ENCODE data around the gene TREH. TPM values are rescaled to one million over a fixed set of nuclear protein-coding genes. Genes with fewer than 3 reads are reported as not detected.

Gene TREH
- total and polyA plus RNA-seq, 2 donors from 2014 or later, result 1.0 to 10.2 TPM

- no peak for TF ChIP-seq CTCF (IDR thresholded peaks at IDR 0.05; ENCODE audit: borderline replicate concordance, extremely low read depth, insufficient read depth)
These were observed 69.8 kb downstream of the TREH start for GRCh38 chr11:118609380-118610224.

GRCh38 chr11:118608360-118609227 is 70.9 kb downstream of the TREH start:
- H3K27ac ChIP-seq (ENCODE audit: low read depth in 2 of 2, low read length in 2 of 2), result peak overlapping the region; percentile 86 to 94
- H3K4me3 ChIP-seq (ENCODE audit: low read length in 3 of 3), result peak overlapping the region; percentile 53 to 74 (median 73)
- H3K36me3 ChIP-seq (ENCODE audit: control insufficient read depth in 2 of 3, insufficient read depth in 3 of 3, low read length in 3 of 3), result no peaks in the 10 kb centered on the region
- H3K4me1 ChIP-seq (ENCODE audit: control insufficient read depth in 2 of 3, insufficient read depth in 2 of 3, low read depth in 1 of 3, low read length in 3 of 3), result peaks cover 18 to 46% (median 44%) of the 10 kb centered on the region in 3 donors
- peak in 4 of 5 donors; percentile 36 to 92 (median 69) for DNase-seq
- FAIRE-seq, result no peak
- peaks cover 4% of the 10 kb centered on the region for H3K27me3 ChIP-seq (ENCODE audit: control insufficient read depth, insufficient read depth, low read length)
- intact Hi-C loops (cut with DNase I), result no loop called here
- no peak for TF ChIP-seq CTCF (IDR thresholded peaks at IDR 0.05; ENCODE audit: borderline replicate concordance, extremely low read depth, insufficient read depth)
- H3K9me3 ChIP-seq (ENCODE audit: control insufficient read depth in 2 of 3, insufficient read depth in 1 of 3, low read length in 3 of 3), result no peaks in the 10 kb centered on the region
- peak overlapping the region; percentile 22 to 90 (median 77) for H3K9ac ChIP-seq (ENCODE audit: low read length in 3 of 3)

More at GRCh38 chr11:118609380-118610224, 69.8 kb downstream of the TREH start:
- peaks cover 4% of the 10 kb centered on the region for H3K27me3 ChIP-seq (ENCODE audit: control insufficient read depth, insufficient read depth, low read length)
- peak overlapping the region in 2 of 3 donors; percentile 22 to 90 for H3K9ac ChIP-seq (ENCODE audit: low read length in 3 of 3)
- H3K9me3 ChIP-seq (ENCODE audit: control insufficient read depth in 2 of 3, insufficient read depth in 1 of 3, low read length in 3 of 3), result no peaks in the 10 kb centered on the region
- H3K4me1 ChIP-seq (ENCODE audit: control insufficient read depth in 2 of 3, insufficient read depth in 2 of 3, low read depth in 1 of 3, low read length in 3 of 3), result peaks cover 17 to 51% (median 44%) of the 10 kb centered on the region in 3 donors
- peak overlapping the region; percentile 86 to 88 for H3K27ac ChIP-seq (ENCODE audit: low read depth in 2 of 2, low read length in 2 of 2)
- FAIRE-seq (no peak), DNase-seq (peak in 4 of 5 donors; percentile 38 to 83 (median 58))
- peak overlapping the region; percentile 36 to 74 (median 53) for H3K4me3 ChIP-seq (ENCODE audit: low read length in 3 of 3)
- intact Hi-C loops (cut with DNase I), result no loop called here
- peaks cover 0 to 6% (median 0%) of the 10 kb centered on the region in 3 donors for H3K36me3 ChIP-seq (ENCODE audit: control insufficient read depth in 2 of 3, insufficient read depth in 3 of 3, low read length in 3 of 3)

- FAIRE-seq, result no peak
- H3K4me1 ChIP-seq (ENCODE audit: control insufficient read depth in 2 of 3, insufficient read depth in 2 of 3, low read depth in 1 of 3, low read length in 3 of 3), result peaks cover 18 to 42% (median 41%) of the 10 kb centered on the region in 3 donors
- H3K9me3 ChIP-seq (ENCODE audit: control insufficient read depth in 2 of 3, insufficient read depth in 1 of 3, low read length in 3 of 3), result no peaks in the 10 kb centered on the region
- H3K27ac ChIP-seq (ENCODE audit: low read depth in 2 of 2, low read length in 2 of 2), result peak within 1 kb of the TSS; percentile 86 to 94
- peak; percentile 62 to 91 (median 82) for DNase-seq
- H3K27me3 ChIP-seq (ENCODE audit: control insufficient read depth, insufficient read depth, low read length), result peaks cover 4% of the 10 kb centered on the region
- peak; percentile 43 for TF ChIP-seq CTCF (IDR thresholded peaks at IDR 0.05; ENCODE audit: borderline replicate concordance, extremely low read depth, insufficient read depth)
- intact Hi-C loops (cut with DNase I), result no loop called here
- H3K36me3 ChIP-seq (ENCODE audit: control insufficient read depth in 2 of 3, insufficient read depth in 3 of 3, low read length in 3 of 3), result no peaks in the 10 kb centered on the region
- H3K9ac ChIP-seq (ENCODE audit: low read length in 3 of 3), result peak within 1 kb of the TSS; percentile 26 to 90 (median 77)
- H3K4me3 ChIP-seq (ENCODE audit: low read length in 3 of 3), result peak within 1 kb of the TSS; percentile 53 to 74 (median 73)
These were observed 71.8 kb downstream of the TREH start, which contains the start of gene PHLDB1 for GRCh38 chr11:118607401-118608359. TSS of gene PHLDB1 (plus strand) at chr11:118607615. CDS start at chr11:118613837, 6,222 bp downstream.

Measured in kidney (tissue), 14 donors.